Nephron progenitor cell (in vitro differentiated cells): Measurements from ENCODE around the gene TEX38.
"Not testable (repeated sequence)": the region's sequence is repeated elsewhere in the genome, so short reads cannot be mapped to it uniquely, and the experiment has no call there.

Experiments
- DNase-seq: peaks from one replicate; pipeline ENCODE4 v3.0.0; 2021
- H3K27ac Mint-ChIP-seq: 2 replicates; pipeline ENCODE4 v1.8.0; 2021; ENCODE audit warnings: mild to moderate bottlenecking, moderate library complexity, mixed read lengths
- H3K27me3 Mint-ChIP-seq: 2 replicates; pipeline ENCODE4 v1.8.0; 2021; ENCODE audit warnings: mild to moderate bottlenecking, low read depth, mixed read lengths; ENCODE audit not compliant: poor library complexity
- H3K36me3 Mint-ChIP-seq: 2 replicates; pipeline ENCODE4 v1.8.0; 2021; ENCODE audit warnings: low read depth, mixed read lengths
- H3K4me1 Mint-ChIP-seq: 2 replicates; pipeline ENCODE4 v1.8.0; 2021; ENCODE audit warnings: mixed read lengths
- H3K4me3 Mint-ChIP-seq: 2 replicates; pipeline ENCODE4 v1.8.0; 2021; ENCODE audit warnings: mild to moderate bottlenecking, moderate library complexity, mixed read lengths
- H3K9me3 Mint-ChIP-seq: 2 replicates; pipeline ENCODE4 v1.8.0; 2021; ENCODE audit warnings: mild to moderate bottlenecking, moderate library complexity, mixed read lengths
- CTCF ChIP-seq: fragments of 200-600 bp; sonication (generic); IDR thresholded peaks from 2 replicates; pipeline ENCODE4 v1.5.0; 2021; ENCODE audit warnings: antibody characterized with exemption

The TEX38 gene

GRCh38 chr1:46691997-46692790 lies 20.5 kb downstream of the TEX38 start:
- DNase-seq: no peak
- H3K4me1 Mint-ChIP-seq: peaks cover 7% of the 10 kb centered on the region
- H3K9me3 Mint-ChIP-seq: no peaks in the 10 kb centered on the region
- H3K27ac Mint-ChIP-seq: no peak overlapping the region
- H3K4me3 Mint-ChIP-seq: no peak overlapping the region
- H3K27me3 Mint-ChIP-seq: peaks cover 3% of the 10 kb centered on the region
- TF ChIP-seq CTCF: no peak
- H3K36me3 Mint-ChIP-seq: peaks cover 48% of the 10 kb centered on the region

- H3K36me3 Mint-ChIP-seq: peaks cover 45% of the 10 kb centered on the region
- no peak for TF ChIP-seq CTCF
- peaks cover 3% of the 10 kb centered on the region for H3K27me3 Mint-ChIP-seq
- no peaks in the 10 kb centered on the region for H3K9me3 Mint-ChIP-seq
- no peak overlapping the region for H3K4me3 Mint-ChIP-seq
- H3K4me1 Mint-ChIP-seq: peaks cover 7% of the 10 kb centered on the region
- H3K27ac Mint-ChIP-seq: no peak overlapping the region
- no peak for DNase-seq
Observed at GRCh38 chr1:46692811-46693770, 21.4 kb downstream of the TEX38 start.

- H3K27me3 Mint-ChIP-seq, DNase-seq, H3K4me3 Mint-ChIP-seq, H3K9me3 Mint-ChIP-seq, H3K4me1 Mint-ChIP-seq, H3K27ac Mint-ChIP-seq: not testable (repeated sequence)
- peaks cover 38% of the 10 kb centered on the region for H3K36me3 Mint-ChIP-seq
Observed at GRCh38 chr1:46694676-46695075, 23.0 kb downstream of the TEX38 start.

- DNase-seq: no peak
- no peaks in the 10 kb centered on the region for H3K4me1 Mint-ChIP-seq
- H3K27ac Mint-ChIP-seq: no peak overlapping the region
- TF ChIP-seq CTCF: no peak
- H3K9me3 Mint-ChIP-seq: no peaks in the 10 kb centered on the region
- peaks cover 24% of the 10 kb centered on the region for H3K36me3 Mint-ChIP-seq
- no peak overlapping the region for H3K4me3 Mint-ChIP-seq
- peaks cover 3% of the 10 kb centered on the region for H3K27me3 Mint-ChIP-seq
Observed at GRCh38 chr1:46697053-46697452, 25.4 kb downstream of the TEX38 start.

GRCh38 chr1:46699666-46700065 lies 28.0 kb downstream of the TEX38 start:
- Mint-ChIP-seq H3K4me1 (no peaks in the 10 kb centered on the region), H3K9me3 (no peaks in the 10 kb centered on the region), H3K4me3 (no peak overlapping the region), H3K36me3 (peaks cover 33% of the 10 kb centered on the region), H3K27ac (no peak overlapping the region), H3K27me3 (peaks cover 3% of the 10 kb centered on the region)
- no peak for DNase-seq
- TF ChIP-seq CTCF: no peak

GRCh38 chr1:46703927-46704641 lies 32.4 kb downstream of the TEX38 start:
- peaks cover 45% of the 10 kb centered on the region for H3K36me3 Mint-ChIP-seq
- H3K4me1 Mint-ChIP-seq: no peaks in the 10 kb centered on the region
- no peaks in the 10 kb centered on the region for H3K27me3 Mint-ChIP-seq
- DNase-seq: no peak
- TF ChIP-seq CTCF: no peak
- no peak overlapping the region for H3K4me3 Mint-ChIP-seq
- H3K9me3 Mint-ChIP-seq: no peaks in the 10 kb centered on the region
- no peak overlapping the region for H3K27ac Mint-ChIP-seq
